ENCODE data around the gene YPEL5. TPM values are rescaled to one million over a fixed set of nuclear protein-coding genes. Genes with fewer than 3 reads are reported as not detected.

YPEL5 gene
- total RNA-seq, 4 donors from 2014 or later, result 53.4 to 94.2 (median 71.4) TPM

DNA sequence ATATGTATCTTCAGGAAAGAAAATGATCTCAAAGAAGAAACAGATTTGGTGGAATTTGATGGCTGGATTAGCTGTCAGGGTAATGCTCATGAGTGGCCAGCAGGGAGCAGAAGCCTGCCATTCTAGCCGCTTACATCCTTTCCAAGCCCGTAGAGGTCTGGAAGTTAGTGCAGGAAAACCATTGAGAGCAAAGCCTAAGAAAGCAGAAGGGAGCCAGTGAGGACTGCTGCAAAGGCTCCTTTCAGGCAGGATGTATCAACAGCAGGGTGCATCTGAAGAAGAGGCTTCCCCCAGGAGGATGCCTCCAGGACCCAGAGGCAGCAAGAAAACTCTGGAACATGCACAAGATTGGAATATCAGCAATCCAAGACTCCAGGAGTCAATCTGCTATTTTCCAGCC lies 61.6 kb downstream of the YPEL5 start:
- H3K4me3 ChIP-seq, result no peak overlapping the region
- H3K9me3 ChIP-seq, result no peaks in the 10 kb centered on the region
- WGBS, 2 donors, result 0 to 2% methylated on average over 2 of the region's 2 CpGs
- DNase-seq (ENCODE audit: low spot score in 2 of 2), result peak in 1 of 2 donors; percentile 56
- peaks cover 0 to 9% (median 0%) of the 10 kb centered on the region in 4 donors for H3K4me1 ChIP-seq
- H3K27ac ChIP-seq, result no peak overlapping the region
- TF ChIP-seq, protein P1, sequence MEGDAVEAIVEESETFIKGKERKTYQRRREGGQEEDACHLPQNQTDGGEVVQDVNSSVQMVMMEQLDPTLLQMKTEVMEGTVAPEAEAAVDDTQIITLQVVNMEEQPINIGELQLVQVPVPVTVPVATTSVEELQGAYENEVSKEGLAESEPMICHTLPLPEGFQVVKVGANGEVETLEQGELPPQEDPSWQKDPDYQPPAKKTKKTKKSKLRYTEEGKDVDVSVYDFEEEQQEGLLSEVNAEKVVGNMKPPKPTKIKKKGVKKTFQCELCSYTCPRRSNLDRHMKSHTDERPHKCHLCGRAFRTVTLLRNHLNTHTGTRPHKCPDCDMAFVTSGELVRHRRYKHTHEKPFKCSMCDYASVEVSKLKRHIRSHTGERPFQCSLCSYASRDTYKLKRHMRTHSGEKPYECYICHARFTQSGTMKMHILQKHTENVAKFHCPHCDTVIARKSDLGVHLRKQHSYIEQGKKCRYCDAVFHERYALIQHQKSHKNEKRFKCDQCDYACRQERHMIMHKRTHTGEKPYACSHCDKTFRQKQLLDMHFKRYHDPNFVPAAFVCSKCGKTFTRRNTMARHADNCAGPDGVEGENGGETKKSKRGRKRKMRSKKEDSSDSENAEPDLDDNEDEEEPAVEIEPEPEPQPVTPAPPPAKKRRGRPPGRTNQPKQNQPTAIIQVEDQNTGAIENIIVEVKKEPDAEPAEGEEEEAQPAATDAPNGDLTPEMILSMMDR (IDR thresholded peaks at IDR 0.05), result peak; percentile 79 to 88 (median 83)
- TF ChIP-seq EP300 (IDR thresholded peaks at IDR 0.05), result no peak
- no peaks in the 10 kb centered on the region for H3K36me3 ChIP-seq
- H3K27me3 ChIP-seq, result no peaks in the 10 kb centered on the region

GRCh38 chr2:30209227-30209626 lies 62.4 kb downstream of the YPEL5 start:
- H3K27ac ChIP-seq, result no peak overlapping the region
- H3K36me3 ChIP-seq, result no peaks in the 10 kb centered on the region
- TF ChIP-seq, protein P1 (IDR thresholded peaks at IDR 0.05), result no peak
- TF ChIP-seq EP300 (IDR thresholded peaks at IDR 0.05) (no peak), POLR2A (IDR thresholded peaks at IDR 0.05) (no peak)
- no peak overlapping the region for H3K4me3 ChIP-seq
- H3K9me3 ChIP-seq, result no peaks in the 10 kb centered on the region
- H3K27me3 ChIP-seq, result no peaks in the 10 kb centered on the region
- H3K4me1 ChIP-seq, result peaks cover 0 to 9% (median 0%) of the 10 kb centered on the region in 4 donors
- 89 to 96% methylated on average over 2 of the region's 2 CpGs for WGBS, 2 donors
- no peak for DNase-seq (ENCODE audit: low spot score in 2 of 2)

Small RNA genes within 50 kb of the gene (small RNA-seq; reads per million reads assigned to genes)
- gene SNORA10B, result not detected

Other genes with a start within 250 kb of the YPEL5 start
- gene ALK, start 225.4 kb upstream of the YPEL5 start, total RNA-seq, result 1 to 10 TPM in 1 of 4 donors, under 1 TPM in 3; 0.39 to 4.8 (median 0.66) TPM
- 10 to 100 TPM; 12.7 to 31.6 (median 21.5) TPM for gene LBH, start 84.5 kb downstream of the YPEL5 start, total RNA-seq